ENCODE results near the gene DACH1. TPM values are rescaled to one million over a fixed set of nuclear protein-coding genes. Genes with fewer than 3 reads are reported as not detected.

The DACH1 gene
- total and polyA plus RNA-seq, 9 of the 15 experiments (the other 6 are each of a cell fraction or from before 2014, with no cell fraction given): 0.04 to 0.07 (median 0.04) TPM; not detected in 2

DNA sequence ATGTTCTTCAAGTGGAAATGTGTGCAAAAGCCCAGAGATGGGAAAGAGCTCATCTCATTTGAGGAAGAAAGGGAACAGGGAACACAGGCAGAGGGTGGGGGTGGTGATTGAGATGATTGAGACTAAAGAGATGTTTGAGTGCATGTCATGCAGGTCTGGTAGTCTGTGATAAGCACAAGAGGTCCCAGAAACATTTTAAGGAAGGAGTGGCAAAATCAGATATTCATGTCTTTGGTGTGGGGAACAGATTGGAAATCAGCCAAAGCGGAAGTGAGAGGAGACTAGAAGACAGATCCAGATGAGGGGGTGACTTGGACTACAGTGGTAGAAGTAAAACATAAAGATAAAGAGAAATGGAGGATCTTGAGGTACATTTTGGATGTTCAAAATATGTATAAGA lies 39.4 kb upstream of the DACH1 start (continued):
- TF ChIP-seq FOXJ2 (tag; IDR thresholded peaks at IDR 0.05) (peak; percentile 56; the same call in 1 of the 2 replicates), BMI1 (IDR thresholded peaks at IDR 0.05; ENCODE audit: low read length) (no peak), NRF1 (conservative IDR thresholded peaks at IDR 0.05 in 1 of 2, IDR thresholded peaks at IDR 0.05 in 1 of 2) (no peak), GABPB2 (CRISPR knock-in tag; conservative IDR thresholded peaks at IDR 0.05) (no peak), TAF15 (IDR thresholded peaks at IDR 0.05; ENCODE audit: low read depth, low read length) (no peak), HMG20A (CRISPR knock-in tag; conservative IDR thresholded peaks at IDR 0.05) (no peak), ZNF561 (CRISPR knock-in tag; conservative IDR thresholded peaks at IDR 0.05) (no peak), ZNF551 (CRISPR knock-in tag; IDR thresholded peaks at IDR 0.05) (no peak), HDAC3 (IDR thresholded peaks at IDR 0.05; ENCODE audit: borderline replicate concordance, partially characterized antibody) (no peak)
- TF ChIP-seq, protein P1, sequence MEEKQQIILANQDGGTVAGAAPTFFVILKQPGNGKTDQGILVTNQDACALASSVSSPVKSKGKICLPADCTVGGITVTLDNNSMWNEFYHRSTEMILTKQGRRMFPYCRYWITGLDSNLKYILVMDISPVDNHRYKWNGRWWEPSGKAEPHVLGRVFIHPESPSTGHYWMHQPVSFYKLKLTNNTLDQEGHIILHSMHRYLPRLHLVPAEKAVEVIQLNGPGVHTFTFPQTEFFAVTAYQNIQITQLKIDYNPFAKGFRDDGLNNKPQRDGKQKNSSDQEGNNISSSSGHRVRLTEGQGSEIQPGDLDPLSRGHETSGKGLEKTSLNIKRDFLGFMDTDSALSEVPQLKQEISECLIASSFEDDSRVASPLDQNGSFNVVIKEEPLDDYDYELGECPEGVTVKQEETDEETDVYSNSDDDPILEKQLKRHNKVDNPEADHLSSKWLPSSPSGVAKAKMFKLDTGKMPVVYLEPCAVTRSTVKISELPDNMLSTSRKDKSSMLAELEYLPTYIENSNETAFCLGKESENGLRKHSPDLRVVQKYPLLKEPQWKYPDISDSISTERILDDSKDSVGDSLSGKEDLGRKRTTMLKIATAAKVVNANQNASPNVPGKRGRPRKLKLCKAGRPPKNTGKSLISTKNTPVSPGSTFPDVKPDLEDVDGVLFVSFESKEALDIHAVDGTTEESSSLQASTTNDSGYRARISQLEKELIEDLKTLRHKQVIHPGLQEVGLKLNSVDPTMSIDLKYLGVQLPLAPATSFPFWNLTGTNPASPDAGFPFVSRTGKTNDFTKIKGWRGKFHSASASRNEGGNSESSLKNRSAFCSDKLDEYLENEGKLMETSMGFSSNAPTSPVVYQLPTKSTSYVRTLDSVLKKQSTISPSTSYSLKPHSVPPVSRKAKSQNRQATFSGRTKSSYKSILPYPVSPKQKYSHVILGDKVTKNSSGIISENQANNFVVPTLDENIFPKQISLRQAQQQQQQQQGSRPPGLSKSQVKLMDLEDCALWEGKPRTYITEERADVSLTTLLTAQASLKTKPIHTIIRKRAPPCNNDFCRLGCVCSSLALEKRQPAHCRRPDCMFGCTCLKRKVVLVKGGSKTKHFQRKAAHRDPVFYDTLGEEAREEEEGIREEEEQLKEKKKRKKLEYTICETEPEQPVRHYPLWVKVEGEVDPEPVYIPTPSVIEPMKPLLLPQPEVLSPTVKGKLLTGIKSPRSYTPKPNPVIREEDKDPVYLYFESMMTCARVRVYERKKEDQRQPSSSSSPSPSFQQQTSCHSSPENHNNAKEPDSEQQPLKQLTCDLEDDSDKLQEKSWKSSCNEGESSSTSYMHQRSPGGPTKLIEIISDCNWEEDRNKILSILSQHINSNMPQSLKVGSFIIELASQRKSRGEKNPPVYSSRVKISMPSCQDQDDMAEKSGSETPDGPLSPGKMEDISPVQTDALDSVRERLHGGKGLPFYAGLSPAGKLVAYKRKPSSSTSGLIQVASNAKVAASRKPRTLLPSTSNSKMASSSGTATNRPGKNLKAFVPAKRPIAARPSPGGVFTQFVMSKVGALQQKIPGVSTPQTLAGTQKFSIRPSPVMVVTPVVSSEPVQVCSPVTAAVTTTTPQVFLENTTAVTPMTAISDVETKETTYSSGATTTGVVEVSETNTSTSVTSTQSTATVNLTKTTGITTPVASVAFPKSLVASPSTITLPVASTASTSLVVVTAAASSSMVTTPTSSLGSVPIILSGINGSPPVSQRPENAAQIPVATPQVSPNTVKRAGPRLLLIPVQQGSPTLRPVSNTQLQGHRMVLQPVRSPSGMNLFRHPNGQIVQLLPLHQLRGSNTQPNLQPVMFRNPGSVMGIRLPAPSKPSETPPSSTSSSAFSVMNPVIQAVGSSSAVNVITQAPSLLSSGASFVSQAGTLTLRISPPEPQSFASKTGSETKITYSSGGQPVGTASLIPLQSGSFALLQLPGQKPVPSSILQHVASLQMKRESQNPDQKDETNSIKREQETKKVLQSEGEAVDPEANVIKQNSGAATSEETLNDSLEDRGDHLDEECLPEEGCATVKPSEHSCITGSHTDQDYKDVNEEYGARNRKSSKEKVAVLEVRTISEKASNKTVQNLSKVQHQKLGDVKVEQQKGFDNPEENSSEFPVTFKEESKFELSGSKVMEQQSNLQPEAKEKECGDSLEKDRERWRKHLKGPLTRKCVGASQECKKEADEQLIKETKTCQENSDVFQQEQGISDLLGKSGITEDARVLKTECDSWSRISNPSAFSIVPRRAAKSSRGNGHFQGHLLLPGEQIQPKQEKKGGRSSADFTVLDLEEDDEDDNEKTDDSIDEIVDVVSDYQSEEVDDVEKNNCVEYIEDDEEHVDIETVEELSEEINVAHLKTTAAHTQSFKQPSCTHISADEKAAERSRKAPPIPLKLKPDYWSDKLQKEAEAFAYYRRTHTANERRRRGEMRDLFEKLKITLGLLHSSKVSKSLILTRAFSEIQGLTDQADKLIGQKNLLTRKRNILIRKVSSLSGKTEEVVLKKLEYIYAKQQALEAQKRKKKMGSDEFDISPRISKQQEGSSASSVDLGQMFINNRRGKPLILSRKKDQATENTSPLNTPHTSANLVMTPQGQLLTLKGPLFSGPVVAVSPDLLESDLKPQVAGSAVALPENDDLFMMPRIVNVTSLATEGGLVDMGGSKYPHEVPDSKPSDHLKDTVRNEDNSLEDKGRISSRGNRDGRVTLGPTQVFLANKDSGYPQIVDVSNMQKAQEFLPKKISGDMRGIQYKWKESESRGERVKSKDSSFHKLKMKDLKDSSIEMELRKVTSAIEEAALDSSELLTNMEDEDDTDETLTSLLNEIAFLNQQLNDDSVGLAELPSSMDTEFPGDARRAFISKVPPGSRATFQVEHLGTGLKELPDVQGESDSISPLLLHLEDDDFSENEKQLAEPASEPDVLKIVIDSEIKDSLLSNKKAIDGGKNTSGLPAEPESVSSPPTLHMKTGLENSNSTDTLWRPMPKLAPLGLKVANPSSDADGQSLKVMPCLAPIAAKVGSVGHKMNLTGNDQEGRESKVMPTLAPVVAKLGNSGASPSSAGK (IDR thresholded peaks at IDR 0.05): no peak
- TF ChIP-seq, protein P2, sequence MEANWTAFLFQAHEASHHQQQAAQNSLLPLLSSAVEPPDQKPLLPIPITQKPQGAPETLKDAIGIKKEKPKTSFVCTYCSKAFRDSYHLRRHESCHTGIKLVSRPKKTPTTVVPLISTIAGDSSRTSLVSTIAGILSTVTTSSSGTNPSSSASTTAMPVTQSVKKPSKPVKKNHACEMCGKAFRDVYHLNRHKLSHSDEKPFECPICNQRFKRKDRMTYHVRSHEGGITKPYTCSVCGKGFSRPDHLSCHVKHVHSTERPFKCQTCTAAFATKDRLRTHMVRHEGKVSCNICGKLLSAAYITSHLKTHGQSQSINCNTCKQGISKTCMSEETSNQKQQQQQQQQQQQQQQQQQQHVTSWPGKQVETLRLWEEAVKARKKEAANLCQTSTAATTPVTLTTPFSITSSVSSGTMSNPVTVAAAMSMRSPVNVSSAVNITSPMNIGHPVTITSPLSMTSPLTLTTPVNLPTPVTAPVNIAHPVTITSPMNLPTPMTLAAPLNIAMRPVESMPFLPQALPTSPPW (CRISPR knock-in tag; IDR thresholded peaks at IDR 0.05): peak; percentile 44; the same call in 1 of the 2 replicates
- TF ChIP-seq, protein P3, sequence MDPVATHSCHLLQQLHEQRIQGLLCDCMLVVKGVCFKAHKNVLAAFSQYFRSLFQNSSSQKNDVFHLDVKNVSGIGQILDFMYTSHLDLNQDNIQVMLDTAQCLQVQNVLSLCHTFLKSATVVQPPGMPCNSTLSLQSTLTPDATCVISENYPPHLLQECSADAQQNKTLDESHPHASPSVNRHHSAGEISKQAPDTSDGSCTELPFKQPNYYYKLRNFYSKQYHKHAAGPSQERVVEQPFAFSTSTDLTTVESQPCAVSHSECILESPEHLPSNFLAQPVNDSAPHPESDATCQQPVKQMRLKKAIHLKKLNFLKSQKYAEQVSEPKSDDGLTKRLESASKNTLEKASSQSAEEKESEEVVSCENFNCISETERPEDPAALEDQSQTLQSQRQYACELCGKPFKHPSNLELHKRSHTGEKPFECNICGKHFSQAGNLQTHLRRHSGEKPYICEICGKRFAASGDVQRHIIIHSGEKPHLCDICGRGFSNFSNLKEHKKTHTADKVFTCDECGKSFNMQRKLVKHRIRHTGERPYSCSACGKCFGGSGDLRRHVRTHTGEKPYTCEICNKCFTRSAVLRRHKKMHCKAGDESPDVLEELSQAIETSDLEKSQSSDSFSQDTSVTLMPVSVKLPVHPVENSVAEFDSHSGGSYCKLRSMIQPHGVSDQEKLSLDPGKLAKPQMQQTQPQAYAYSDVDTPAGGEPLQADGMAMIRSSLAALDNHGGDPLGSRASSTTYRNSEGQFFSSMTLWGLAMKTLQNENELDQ (CRISPR knock-in tag; IDR thresholded peaks at IDR 0.05; ENCODE audit: borderline replicate concordance): no peak
- TF ChIP-seq, protein P4, sequence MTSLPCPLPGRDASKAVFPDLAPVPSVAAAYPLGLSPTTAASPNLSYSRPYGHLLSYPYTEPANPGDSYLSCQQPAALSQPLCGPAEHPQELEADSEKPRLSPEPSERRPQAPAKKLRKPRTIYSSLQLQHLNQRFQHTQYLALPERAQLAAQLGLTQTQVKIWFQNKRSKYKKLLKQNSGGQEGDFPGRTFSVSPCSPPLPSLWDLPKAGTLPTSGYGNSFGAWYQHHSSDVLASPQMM (CRISPR knock-in tag; IDR thresholded peaks at IDR 0.05): no peak

Measured in K562 (cell line).